AG10803 (cell line): Measurements from ENCODE around the gene CYREN.

Source experiments
- DNase-seq: peaks from one replicate; pipeline ENCODE4 v3.0.0; 2010; ENCODE audit warnings: low read depth
- H3K4me3 ChIP-seq: 2 replicates; pipeline ENCODE4 v1.5.1; 2011; ENCODE audit warnings: mild to moderate bottlenecking, low read length, control low read depth
- TF ChIP-seq, protein P1 (sequence below): conservative IDR thresholded peaks from 2 replicates; pipeline ENCODE4 v1.5.1; 2011; ENCODE audit warnings: mild to moderate bottlenecking, low read length, control low read depth, inconsistent platforms

Gene CYREN

DNA sequence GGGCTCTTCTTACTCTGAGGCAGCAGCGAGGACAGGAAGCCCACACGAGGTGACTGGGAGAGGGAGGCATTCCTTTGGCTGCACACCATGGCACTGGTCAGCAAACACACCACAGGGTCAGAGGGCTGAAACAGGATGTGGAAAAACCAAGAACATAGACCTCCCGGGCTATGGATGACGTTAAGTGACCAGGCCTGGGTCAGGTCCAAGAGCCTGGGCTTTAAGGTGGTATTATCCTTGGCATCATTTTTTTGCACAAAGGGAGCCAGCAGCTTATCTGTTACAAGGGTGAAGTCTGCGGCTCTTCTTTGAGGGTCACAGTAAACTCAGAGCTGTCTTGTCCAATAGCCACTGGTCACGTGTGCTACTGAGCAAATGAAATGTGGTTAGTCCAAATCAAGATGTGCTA is 33.8 kb upstream of the CYREN start:
- TF ChIP-seq, protein P1, sequence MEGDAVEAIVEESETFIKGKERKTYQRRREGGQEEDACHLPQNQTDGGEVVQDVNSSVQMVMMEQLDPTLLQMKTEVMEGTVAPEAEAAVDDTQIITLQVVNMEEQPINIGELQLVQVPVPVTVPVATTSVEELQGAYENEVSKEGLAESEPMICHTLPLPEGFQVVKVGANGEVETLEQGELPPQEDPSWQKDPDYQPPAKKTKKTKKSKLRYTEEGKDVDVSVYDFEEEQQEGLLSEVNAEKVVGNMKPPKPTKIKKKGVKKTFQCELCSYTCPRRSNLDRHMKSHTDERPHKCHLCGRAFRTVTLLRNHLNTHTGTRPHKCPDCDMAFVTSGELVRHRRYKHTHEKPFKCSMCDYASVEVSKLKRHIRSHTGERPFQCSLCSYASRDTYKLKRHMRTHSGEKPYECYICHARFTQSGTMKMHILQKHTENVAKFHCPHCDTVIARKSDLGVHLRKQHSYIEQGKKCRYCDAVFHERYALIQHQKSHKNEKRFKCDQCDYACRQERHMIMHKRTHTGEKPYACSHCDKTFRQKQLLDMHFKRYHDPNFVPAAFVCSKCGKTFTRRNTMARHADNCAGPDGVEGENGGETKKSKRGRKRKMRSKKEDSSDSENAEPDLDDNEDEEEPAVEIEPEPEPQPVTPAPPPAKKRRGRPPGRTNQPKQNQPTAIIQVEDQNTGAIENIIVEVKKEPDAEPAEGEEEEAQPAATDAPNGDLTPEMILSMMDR: no peak

DNA sequence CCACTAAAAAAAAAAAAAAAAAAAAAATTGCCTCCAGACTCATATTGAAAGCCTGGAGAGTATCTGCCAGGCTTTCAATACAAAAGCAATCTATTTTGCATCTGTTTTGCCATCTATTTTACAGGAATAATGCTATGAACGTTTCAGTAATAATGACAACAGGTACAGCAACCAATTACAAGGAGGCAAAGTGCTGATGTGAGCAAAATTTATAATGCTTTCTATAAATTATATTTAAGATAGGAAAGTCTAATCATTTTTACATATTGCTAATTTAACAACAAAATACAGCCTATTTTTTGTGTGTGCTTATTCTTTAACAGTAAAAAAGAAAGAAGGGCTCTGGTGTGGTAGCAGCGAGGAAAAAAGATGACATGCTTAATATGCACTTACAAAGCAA is 30.8 kb upstream of the CYREN start:
- no peak overlapping the region for H3K4me3 ChIP-seq
- DNase-seq: no peak
- TF ChIP-seq, protein P1: no peak

More for the DNA sequence above, 33.8 kb upstream of the CYREN start:
- DNase-seq: no peak
- H3K4me3 ChIP-seq: no peak overlapping the region

DNA sequence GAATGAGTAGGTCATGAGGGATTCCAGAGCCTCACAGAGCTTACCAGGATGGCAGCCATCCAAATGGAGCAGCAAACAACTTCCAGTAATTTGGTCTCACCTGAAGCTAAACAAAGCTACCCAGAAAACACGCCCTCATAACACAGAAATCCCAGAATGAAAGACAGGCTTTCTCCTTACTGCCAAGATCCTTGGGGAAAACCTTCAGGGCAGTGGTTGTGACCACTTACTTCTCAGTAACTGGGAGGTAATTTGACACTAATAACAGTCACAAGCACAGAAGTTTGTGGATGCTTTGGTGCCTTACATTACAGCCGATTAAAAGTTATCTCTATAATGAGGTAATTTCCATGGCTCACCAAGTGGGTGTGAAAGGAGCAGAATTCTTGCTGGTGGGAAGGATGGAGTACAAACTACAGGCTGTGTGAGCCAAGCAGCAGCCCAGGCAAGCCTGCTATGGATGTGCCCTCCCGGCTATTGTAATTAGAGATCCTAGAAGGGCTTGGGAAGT is 30.4 kb upstream of the CYREN start:
- no peak overlapping the region for H3K4me3 ChIP-seq
- no peak for DNase-seq
- TF ChIP-seq, protein P1: no peak

DNA sequence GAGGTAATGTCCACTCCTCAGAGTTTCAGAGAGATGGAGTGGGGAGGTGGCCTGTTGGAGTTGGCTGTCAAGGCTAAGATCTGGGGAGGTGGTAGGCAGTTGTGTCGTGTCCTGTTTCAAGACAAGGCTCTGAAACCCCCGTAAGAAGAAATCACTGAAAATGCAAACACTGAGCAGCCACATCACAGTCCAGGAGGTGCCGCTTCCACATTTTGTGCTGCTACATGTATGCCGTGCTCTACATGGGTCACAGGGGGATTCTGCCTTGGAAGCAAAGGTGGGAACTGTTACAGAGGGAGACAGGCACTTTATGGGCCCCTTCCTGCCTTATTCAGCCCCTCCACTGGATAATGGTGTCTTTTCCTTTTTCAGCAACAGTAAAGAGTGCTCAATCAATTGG is 28.9 kb upstream of the CYREN start:
- no peak for DNase-seq
- no peak overlapping the region for H3K4me3 ChIP-seq
- TF ChIP-seq, protein P1: no peak

DNA sequence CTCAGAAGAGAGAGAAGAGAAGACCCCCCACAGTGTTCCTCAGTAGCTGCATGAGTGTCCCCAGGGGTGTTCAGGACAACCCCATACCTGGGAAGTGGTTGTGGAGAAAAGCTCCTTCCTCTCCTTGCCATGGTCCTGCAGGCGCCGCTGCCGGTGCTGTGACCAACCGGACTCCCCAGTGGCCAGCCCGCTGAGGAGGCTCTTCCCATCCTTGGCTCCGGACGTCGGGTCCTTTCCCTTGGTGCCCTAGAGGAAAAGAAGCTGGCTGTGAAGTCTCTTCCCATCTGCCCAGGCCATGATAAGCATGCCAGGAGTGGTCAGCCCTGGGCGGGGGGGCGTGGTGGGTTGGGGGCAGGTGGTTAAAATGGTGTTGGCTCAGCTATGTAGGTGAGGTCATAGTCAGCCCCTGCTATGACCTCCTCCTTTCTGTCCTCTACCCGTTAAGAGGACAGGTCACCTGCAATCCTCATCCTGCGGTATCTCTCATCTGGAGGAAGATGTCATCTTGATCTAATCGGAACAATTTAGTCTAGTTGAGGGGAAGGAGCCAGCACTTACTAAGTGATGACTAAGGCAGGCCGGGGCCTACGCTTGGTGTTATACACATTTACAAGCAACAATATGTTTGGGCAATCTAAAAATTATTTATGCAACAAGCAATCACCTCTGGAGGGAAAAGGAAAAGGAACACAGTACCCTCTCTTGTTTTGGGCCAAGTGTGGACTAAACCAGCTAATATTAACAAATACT is 27.6 kb upstream of the CYREN start:
- peak; percentile 23 for DNase-seq
- no peak overlapping the region for H3K4me3 ChIP-seq
- TF ChIP-seq, protein P1: no peak

DNA sequence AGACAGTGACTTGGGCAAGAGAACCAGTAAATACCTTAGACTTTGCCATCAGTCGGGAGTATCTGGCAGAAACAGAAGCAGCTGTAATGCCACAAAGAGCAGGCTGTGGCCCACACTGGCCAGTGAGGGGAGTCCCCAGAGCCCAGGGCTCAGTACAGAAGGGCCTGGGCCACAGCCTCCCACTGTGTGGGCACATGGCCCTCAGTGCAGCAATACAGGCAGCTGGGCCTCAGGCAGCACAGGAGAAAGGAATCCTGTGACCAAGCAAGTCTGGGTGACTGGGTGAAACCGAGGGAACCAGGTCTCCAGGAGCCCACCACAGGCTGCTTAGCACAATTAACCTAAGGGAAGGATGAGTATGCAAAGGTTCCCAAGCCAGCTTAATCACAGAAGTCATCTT is 26.8 kb upstream of the CYREN start:
- no peak for DNase-seq
- no peak overlapping the region for H3K4me3 ChIP-seq
- TF ChIP-seq, protein P1: no peak

DNA sequence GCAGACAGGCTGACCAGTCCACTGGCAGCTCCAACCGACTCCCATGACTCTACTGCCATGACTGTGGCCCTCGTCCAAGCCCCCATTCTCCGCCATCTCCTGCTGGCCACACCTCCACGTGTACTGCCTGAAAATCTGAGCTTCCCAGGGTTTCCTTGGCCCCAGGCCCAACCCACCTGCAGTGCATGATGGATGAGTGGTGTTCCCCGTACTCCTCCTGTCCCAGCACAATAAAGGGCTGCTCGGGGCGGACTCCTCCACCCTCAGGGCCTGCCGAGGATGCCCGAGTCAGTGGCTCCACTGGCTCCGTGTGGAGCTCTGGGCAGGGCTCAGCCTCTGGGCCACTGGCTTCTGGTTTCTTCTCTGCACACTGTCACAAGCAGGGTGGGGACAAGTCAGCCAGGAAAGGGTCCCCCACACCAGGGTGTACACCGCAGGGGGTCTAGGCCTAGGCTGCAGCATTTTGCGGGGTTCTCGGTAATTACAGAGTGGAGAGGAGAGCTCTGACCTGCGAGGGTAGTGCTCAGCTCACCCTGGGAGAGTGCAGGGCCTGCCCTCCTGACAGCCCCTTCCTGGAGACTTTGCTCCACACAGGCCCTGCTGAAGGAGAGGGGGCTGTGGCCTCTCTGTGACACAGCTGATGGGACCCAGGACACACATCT is 25.6 kb upstream of the CYREN start:
- no peak overlapping the region for H3K4me3 ChIP-seq
- DNase-seq: no peak
- TF ChIP-seq, protein P1: no peak
